Neural cell (in vitro differentiated cells): ENCODE data around the gene ZNF556. TPM values are rescaled to one million over a fixed set of nuclear protein-coding genes. Genes with fewer than 3 reads are reported as not detected.
"Not testable (repeated sequence)": the region's sequence is repeated elsewhere in the genome, so short reads cannot be mapped to it uniquely, and the experiment has no call there.

ENCODE experiments used
- H2AFZ ChIP-seq: fragments of 200-600, 300-800 bp; sonication (generic), shearing (Covaris generic); 2 replicates; pipeline ENCODE4 v1.6.0; 2014; ENCODE audit warnings: low read depth, mild to moderate bottlenecking, antibody characterized with exemption, low read length, moderate library complexity
- H3F3A ChIP-seq: fragments of 200-600 bp; shearing (Covaris generic); 2 replicates; pipeline ENCODE4 v1.6.1; 2016; ENCODE audit warnings: mild to moderate bottlenecking, moderate library complexity, mixed read lengths, antibody characterized with exemption, low read length; ENCODE audit not compliant: insufficient read depth, poor library complexity, severe bottlenecking
- H3K27ac ChIP-seq: fragments of 200-600, 300-800 bp; sonication (generic), shearing (Covaris generic); 2 replicates; pipeline ENCODE4 v1.5.1; 2014; ENCODE audit warnings: mild to moderate bottlenecking, low read length, moderate library complexity
- H3K27me3 ChIP-seq: fragments of 300-800, 200-600 bp; sonication (generic), shearing (Covaris generic); 2 replicates; pipeline ENCODE4 v1.6.0; 2014; ENCODE audit warnings: mild to moderate bottlenecking, low read depth, low read length, moderate library complexity; ENCODE audit not compliant: insufficient read depth
- H3K36me3 ChIP-seq: fragments of 300-800, 200-600 bp; sonication (generic), shearing (Covaris generic); 2 replicates; pipeline ENCODE4 v1.5.1; 2014; ENCODE audit warnings: mild to moderate bottlenecking, antibody characterized with exemption, low read length, moderate library complexity; ENCODE audit not compliant: insufficient read depth
- H3K4me2 ChIP-seq: fragments of 300-800, 200-600 bp; sonication (generic), shearing (Covaris generic); 2 replicates; pipeline ENCODE4 v1.6.0; 2014; ENCODE audit warnings: mild to moderate bottlenecking, low read length
- H3K4me3 ChIP-seq: fragments of 300-800, 200-600 bp; sonication (generic), shearing (Covaris generic); 2 replicates; pipeline ENCODE4 v1.5.1; 2014; ENCODE audit warnings: mild to moderate bottlenecking, low read length, moderate library complexity
- H3K79me2 ChIP-seq: fragments of 200-600 bp; shearing (Covaris generic); replicated peaks from 2 replicates; pipeline ENCODE4 v1.6.0; 2014; ENCODE audit warnings: mild to moderate bottlenecking, low read length, moderate library complexity; ENCODE audit not compliant: insufficient read depth
- H3K9ac ChIP-seq: fragments of 300-800, 200-600 bp; sonication (generic), shearing (Covaris generic); 2 replicates; pipeline ENCODE4 v1.6.1; 2016; ENCODE audit warnings: mild to moderate bottlenecking, low read length, mixed read lengths
- H3K9me2 ChIP-seq: fragments of 200-600 bp; shearing (Covaris generic); 2 replicates; pipeline ENCODE4 v1.6.1; 2016; ENCODE audit warnings: mild to moderate bottlenecking, low read length, mixed read lengths; ENCODE audit not compliant: insufficient read depth
- H3K9me3 ChIP-seq: fragments of 200-600, 300-800 bp; sonication (generic), shearing (Covaris generic); 2 replicates; pipeline ENCODE4 v1.6.1; 2016; ENCODE audit warnings: mild to moderate bottlenecking, mixed run types, low read length, moderate library complexity, mixed read lengths
- H4K20me1 ChIP-seq: fragments of 200-600 bp; shearing (Covaris generic); 2 replicates; pipeline ENCODE4 v1.6.1; 2016; ENCODE audit warnings: mild to moderate bottlenecking, mixed run types; ENCODE audit not compliant: insufficient read depth
- CTCF ChIP-seq: fragments of 450-650 bp; IDR thresholded peaks from 2 replicates; pipeline ENCODE4 v1.5.1; 2014; ENCODE audit warnings: antibody characterized with exemption, mild to moderate bottlenecking, moderate library complexity; ENCODE audit not compliant: poor library complexity, severe bottlenecking
- EP300 ChIP-seq: fragments of 450-650 bp; conservative IDR thresholded peaks from 2 replicates; pipeline ENCODE4 v1.6.1; 2014; ENCODE audit warnings: antibody characterized with exemption, mild to moderate bottlenecking, moderate library complexity; ENCODE audit not compliant: poor library complexity, severe bottlenecking
- EZH2 ChIP-seq: fragments of 200-600, 300-800 bp; shearing (Covaris generic), sonication (generic); IDR thresholded peaks from 2 replicates; pipeline ENCODE4 v1.6.1; 2014; ENCODE audit warnings: antibody characterized with exemption, low read length, borderline replicate concordance, mild to moderate bottlenecking; ENCODE audit not compliant: insufficient read depth, poor library complexity, severe bottlenecking
- MXI1 ChIP-seq: fragments of 450-650 bp; conservative IDR thresholded peaks from 2 replicates; pipeline ENCODE4 v1.6.1; 2014; ENCODE audit warnings: antibody characterized with exemption, mild to moderate bottlenecking; ENCODE audit not compliant: poor library complexity, severe bottlenecking
- POLR2AphosphoS5 ChIP-seq: IDR thresholded peaks from 2 replicates; pipeline ENCODE4 v1.6.1; 2012
- RAD21 ChIP-seq: fragments of 450-650 bp; conservative IDR thresholded peaks from 2 replicates; pipeline ENCODE4 v1.6.1; 2014; ENCODE audit warnings: antibody characterized with exemption, mild to moderate bottlenecking, moderate library complexity
- REST ChIP-seq: IDR thresholded peaks from 2 replicates; pipeline ENCODE4 v1.6.1; 2012; ENCODE audit warnings: borderline replicate concordance
- TAF1 ChIP-seq: IDR thresholded peaks from 2 replicates; pipeline ENCODE4 v1.6.1; 2012; ENCODE audit warnings: low read depth
- polyA plus RNA-seq: library from polyadenylated mRNA; depleted of rRNA; stranded (reverse); fragments of >200 nt; gene quantifications from 2 replicates; pipeline ENCODE4 v1.2.3, GENCODE V29; 2014

Gene ZNF556
- polyA plus RNA-seq, 1 donor from 2014 or later = 0.28 TPM

DNA sequence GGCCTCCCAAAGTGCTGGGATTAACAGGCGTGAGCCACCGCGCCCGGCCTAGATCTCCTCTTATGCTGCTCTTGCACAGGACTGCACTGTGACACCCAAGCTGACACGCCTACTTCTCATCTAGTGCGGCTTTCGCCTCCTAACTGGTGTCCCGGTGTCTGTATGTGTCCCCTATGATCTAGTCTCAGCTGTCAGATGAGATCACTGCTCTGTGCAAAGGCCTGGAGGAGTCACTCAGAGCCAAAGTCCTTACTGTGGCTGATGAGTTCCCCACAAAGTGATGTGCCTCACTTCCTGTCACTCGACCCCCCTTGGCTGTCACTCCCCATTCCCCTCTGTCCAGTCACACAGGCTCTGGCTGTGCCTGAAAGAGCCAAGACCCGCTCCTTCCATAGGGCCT lies 2.5 kb downstream of the ZNF556 start:
- H3K4me3 ChIP-seq = no peak overlapping the region
- H3K9me3 ChIP-seq = no peaks in the 10 kb centered on the region
- H3K9me2 ChIP-seq = no peaks in the 10 kb centered on the region
- H4K20me1 ChIP-seq = no peaks in the 10 kb centered on the region
- no peak overlapping the region for H3K27ac ChIP-seq
- no peaks in the 10 kb centered on the region for H3F3A ChIP-seq
- H3K4me2 ChIP-seq = no peak overlapping the region
- no peaks in the 10 kb centered on the region for H3K27me3 ChIP-seq
- TF ChIP-seq TAF1 (no peak), MXI1 (no peak), EP300 (no peak), EZH2 (no peak), RAD21 (no peak), POLR2AphosphoS5 (no peak), CTCF (no peak), REST (no peak)
- no peak overlapping the region for H2AFZ ChIP-seq
- no peaks in the 10 kb centered on the region for H3K36me3 ChIP-seq
- no peak overlapping the region for H3K9ac ChIP-seq
- H3K79me2 ChIP-seq = no peaks in the 10 kb centered on the region

GRCh38 chr19:2872175-2872574 lies 5.0 kb downstream of the ZNF556 start:
- not testable (repeated sequence) for H3K27me3 ChIP-seq, H3K9me3 ChIP-seq, H4K20me1 ChIP-seq, H3K36me3 ChIP-seq, H3K79me2 ChIP-seq, H2AFZ ChIP-seq, H3F3A ChIP-seq, H3K27ac ChIP-seq, H3K4me3 ChIP-seq, H3K9ac ChIP-seq, H3K9me2 ChIP-seq, H3K4me2 ChIP-seq
